IPS-20b (cell line): Measurements from ENCODE around the gene CEP112.
"Not testable (repeated sequence)": the region's sequence is repeated elsewhere in the genome, so short reads cannot be mapped to it uniquely, and the experiment has no call there.

Experiments used
- H3K27ac ChIP-seq: one replicate; pipeline ENCODE4 v1.5.1; 2013; ENCODE audit warnings: low read length
- H3K27me3 ChIP-seq: 2 replicates; pipeline ENCODE4 v1.6.1; 2013; ENCODE audit warnings: mild to moderate bottlenecking, low read length, inconsistent platforms; ENCODE audit not compliant: insufficient read depth
- H3K36me3 ChIP-seq: 2 replicates; pipeline ENCODE4 v1.6.1; 2013; ENCODE audit warnings: low read depth, mild to moderate bottlenecking, inconsistent platforms, low read length, moderate library complexity; ENCODE audit not compliant: insufficient read depth
- H3K4me1 ChIP-seq: 2 replicates; pipeline ENCODE4 v1.6.1; 2013; ENCODE audit warnings: mild to moderate bottlenecking, control low read depth, inconsistent platforms, low read length, moderate library complexity; ENCODE audit not compliant: insufficient read depth
- H3K4me3 ChIP-seq: 2 replicates; pipeline ENCODE4 v1.5.1; 2013; ENCODE audit warnings: mild to moderate bottlenecking, low read length, inconsistent platforms
- H3K9ac ChIP-seq: 2 replicates; pipeline ENCODE4 v1.6.1; 2013; ENCODE audit warnings: low read depth, mild to moderate bottlenecking, inconsistent platforms, low read length, moderate library complexity
- H3K9me3 ChIP-seq: 2 replicates; pipeline ENCODE4 v1.6.1; 2013; ENCODE audit warnings: mild to moderate bottlenecking, low read depth, low read length, inconsistent platforms; ENCODE audit not compliant: insufficient read depth

Gene CEP112

DNA sequence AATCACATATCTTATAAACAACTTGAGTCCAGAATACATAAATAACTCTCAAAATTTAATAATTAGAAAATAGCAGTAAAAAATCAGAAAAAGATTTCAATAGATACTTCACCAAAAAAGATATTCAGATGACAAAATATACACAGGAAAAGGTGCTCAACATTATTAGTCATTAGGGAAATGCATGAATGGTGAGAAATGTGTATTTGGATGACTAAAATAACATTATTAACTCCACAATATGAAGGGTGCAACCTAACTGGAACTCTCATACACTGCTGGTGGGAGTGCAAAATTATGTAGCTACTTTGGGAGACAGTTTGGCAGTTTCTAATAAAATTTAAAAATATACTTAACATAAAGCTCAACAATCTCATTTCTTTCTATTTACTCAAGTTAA is 368.2 kb downstream of the CEP112 start:
- no peaks in the 10 kb centered on the region for H3K36me3 ChIP-seq
- H3K27ac ChIP-seq: no peak overlapping the region
- H3K9me3 ChIP-seq: no peaks in the 10 kb centered on the region
- H3K4me1 ChIP-seq: no peaks in the 10 kb centered on the region
- no peak overlapping the region for H3K9ac ChIP-seq
- H3K4me3 ChIP-seq: no peak overlapping the region
- no peaks in the 10 kb centered on the region for H3K27me3 ChIP-seq

DNA sequence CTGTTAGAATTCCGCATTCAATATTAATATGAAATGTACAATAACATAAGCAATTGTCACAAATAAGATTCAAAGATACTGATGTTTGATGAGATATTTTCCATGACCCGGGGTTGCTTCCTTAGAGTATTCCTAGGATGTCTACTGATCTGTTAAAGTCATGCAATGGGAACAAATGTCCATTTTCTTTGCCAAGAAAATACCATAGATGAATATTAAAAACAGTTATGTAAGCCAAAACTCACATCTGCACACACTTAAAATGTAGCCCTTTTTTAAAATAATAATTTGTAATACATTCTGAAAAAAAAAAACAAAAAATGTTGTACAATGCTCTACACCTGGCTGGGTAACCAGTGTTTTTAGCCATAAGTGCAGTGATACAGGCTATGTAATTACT is 371.1 kb downstream of the CEP112 start:
- no peaks in the 10 kb centered on the region for H3K9me3 ChIP-seq
- no peak overlapping the region for H3K4me3 ChIP-seq
- no peak overlapping the region for H3K9ac ChIP-seq
- no peaks in the 10 kb centered on the region for H3K4me1 ChIP-seq
- no peaks in the 10 kb centered on the region for H3K27me3 ChIP-seq
- no peaks in the 10 kb centered on the region for H3K36me3 ChIP-seq
- H3K27ac ChIP-seq: no peak overlapping the region

DNA sequence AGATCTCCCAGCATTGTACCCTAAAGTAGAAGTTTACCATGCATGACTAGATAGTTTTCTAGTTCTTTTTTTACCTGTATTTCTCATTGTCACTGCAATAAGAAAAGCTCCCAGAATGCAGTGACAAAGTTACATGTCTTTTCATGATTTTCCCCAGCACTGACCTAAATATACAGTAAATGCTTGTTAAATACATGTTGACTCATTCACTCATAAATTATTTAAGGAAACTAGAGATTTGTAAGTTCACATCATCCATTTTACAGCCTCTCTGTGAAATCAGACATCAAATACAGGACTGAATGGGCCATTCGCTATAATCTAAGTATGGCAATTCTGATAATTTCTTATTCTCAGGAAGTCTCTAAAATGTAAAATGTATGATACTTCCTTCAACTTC is 371.6 kb downstream of the CEP112 start:
- H3K4me3 ChIP-seq: no peak overlapping the region
- no peaks in the 10 kb centered on the region for H3K27me3 ChIP-seq
- no peak overlapping the region for H3K27ac ChIP-seq
- no peaks in the 10 kb centered on the region for H3K4me1 ChIP-seq
- H3K36me3 ChIP-seq: no peaks in the 10 kb centered on the region
- no peak overlapping the region for H3K9ac ChIP-seq
- H3K9me3 ChIP-seq: no peaks in the 10 kb centered on the region

DNA sequence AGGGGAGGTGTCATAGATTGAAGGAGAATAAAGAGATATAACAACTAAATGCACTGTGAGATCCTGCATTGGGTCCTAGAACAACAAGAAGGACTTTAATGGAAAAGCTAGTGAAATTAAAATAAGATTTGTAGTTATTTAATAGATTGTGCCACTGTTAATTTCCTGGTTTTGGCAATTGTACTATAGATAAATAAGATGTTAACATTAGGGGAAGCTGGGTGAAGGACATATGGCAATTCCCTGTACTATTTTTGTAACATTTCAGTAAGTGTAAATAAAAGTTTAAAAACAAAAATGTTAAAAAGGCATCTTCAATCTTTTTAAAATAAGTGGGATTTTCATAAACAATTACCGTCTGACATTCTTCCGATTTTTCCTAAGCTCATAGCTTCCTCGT is 372.1 kb downstream of the CEP112 start:
- Histone ChIP-seq H3K4me1 (no peaks in the 10 kb centered on the region), H3K9ac (no peak overlapping the region), H3K4me3 (no peak overlapping the region), H3K9me3 (no peaks in the 10 kb centered on the region), H3K36me3 (no peaks in the 10 kb centered on the region), H3K27me3 (no peaks in the 10 kb centered on the region), H3K27ac (no peak overlapping the region)

DNA sequence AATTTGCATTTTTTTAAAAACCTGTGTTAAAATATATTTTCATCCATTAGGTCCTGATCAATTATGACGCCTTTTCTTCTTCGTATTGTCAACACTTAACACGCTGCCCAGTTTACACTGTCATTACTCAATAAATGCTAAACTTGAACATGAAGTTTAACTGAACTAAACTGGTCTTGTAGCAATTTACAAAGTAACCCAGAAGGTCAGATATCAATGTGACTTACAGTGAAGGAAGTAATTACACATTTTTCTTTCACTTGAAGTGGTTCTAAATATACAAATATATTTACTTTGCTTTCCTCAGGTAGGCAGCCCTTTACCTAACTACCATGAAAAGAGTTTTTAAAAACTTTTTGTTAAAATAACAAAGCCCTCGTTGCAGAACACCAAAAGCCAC is 374.0 kb downstream of the CEP112 start:
- no peak overlapping the region for H3K27ac ChIP-seq
- H3K9me3 ChIP-seq: no peaks in the 10 kb centered on the region
- no peak overlapping the region for H3K9ac ChIP-seq
- H3K36me3 ChIP-seq: no peaks in the 10 kb centered on the region
- H3K4me3 ChIP-seq: no peak overlapping the region
- H3K27me3 ChIP-seq: no peaks in the 10 kb centered on the region
- H3K4me1 ChIP-seq: no peaks in the 10 kb centered on the region

DNA sequence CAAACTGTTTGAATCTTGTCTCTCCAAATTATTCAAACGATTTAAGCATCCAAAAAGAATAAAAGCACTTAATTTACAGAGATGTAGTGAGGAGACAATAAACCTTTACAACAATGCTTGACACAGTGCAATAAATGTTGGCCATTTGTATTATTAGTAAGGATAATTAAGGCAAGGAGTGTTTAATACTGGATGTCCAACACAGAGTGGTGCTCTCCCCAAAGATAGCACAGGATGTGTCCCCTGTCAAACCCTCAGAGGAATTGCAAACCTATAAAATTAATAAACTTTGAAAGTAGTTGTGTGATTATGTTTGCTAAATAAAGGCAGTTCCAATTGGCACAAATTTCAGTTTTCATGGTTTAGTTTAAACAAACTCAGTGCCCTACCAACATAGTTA is 377.5 kb downstream of the CEP112 start:
- Histone ChIP-seq H3K4me3 (no peak overlapping the region), H3K4me1 (no peaks in the 10 kb centered on the region), H3K36me3 (no peaks in the 10 kb centered on the region), H3K9me3 (peaks cover 3% of the 10 kb centered on the region; the same call in 1 of the 2 replicates), H3K27me3 (no peaks in the 10 kb centered on the region), H3K9ac (no peak overlapping the region), H3K27ac (no peak overlapping the region)

DNA sequence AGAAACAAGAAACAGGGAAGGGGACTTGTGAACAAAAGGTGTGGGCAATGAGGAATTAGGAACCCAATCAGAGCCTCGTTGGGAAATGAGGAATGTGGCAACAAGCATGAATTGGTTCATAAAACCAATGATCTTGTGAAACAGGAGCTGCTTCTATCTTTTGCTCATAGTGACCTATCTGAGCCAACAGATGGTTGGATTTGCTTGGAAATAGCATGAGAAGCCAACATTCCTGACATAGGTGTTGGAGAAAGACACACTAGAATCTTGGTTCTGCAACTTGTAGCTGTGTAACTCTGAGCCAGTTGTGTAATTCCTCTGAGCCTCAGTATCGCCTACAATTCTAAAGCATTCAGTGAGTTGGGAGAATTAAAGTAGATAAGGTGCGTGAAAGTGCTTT is 378.6 kb downstream of the CEP112 start:
- Histone ChIP-seq H3K36me3 (no peaks in the 10 kb centered on the region), H3K27ac (no peak overlapping the region), H3K4me1 (no peaks in the 10 kb centered on the region), H3K27me3 (no peaks in the 10 kb centered on the region), H3K9ac (no peak overlapping the region), H3K4me3 (no peak overlapping the region), H3K9me3 (peaks cover 12% of the 10 kb centered on the region)

DNA sequence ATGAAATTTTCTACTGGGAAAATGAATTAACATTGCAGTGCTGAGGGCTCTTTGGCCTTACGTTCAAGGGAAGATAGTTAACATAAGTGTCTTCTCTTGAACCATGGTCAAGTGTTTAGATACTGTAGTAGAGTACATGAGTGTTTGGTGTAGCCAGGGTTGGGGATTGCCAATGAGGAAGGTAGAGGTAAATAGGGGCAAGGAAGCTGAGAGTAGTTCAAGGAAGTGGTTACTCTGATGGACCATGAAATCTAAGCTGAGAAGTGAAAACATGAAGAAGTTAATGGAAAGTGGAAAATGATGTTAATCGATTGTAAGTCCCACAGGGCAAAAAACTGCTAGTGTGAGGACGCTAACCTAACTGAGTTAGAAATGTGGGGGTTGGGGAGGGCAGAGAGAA is 380.9 kb downstream of the CEP112 start:
- Histone ChIP-seq H3K4me1 (no peaks in the 10 kb centered on the region), H3K27ac (no peak overlapping the region), H3K9me3 (peaks cover 33% of the 10 kb centered on the region), H3K27me3 (no peaks in the 10 kb centered on the region), H3K36me3 (no peaks in the 10 kb centered on the region), H3K4me3 (no peak overlapping the region), H3K9ac (no peak overlapping the region)

DNA sequence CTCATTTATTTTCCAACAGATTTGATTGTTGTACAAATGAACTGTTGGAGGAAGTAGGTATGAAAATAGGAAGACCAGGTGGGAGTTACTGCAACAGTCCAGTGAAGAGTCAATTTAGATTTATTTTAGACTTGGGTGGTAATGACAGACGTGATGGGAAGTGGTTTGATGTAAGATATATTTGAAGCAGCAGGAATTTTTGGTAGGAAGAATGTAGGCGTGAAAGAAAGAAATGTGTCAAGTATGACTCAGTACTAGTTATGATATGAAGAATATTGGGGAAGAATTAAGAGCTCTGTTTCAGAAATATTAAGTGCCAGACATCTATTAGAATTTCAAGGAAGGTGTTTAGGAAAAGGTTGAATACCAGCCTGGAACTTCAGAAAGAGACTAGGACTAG is 382.6 kb downstream of the CEP112 start:
- Histone ChIP-seq H3K4me1 (no peaks in the 10 kb centered on the region), H3K9me3 (peaks cover 33% of the 10 kb centered on the region), H3K27ac (no peak overlapping the region), H3K36me3 (no peaks in the 10 kb centered on the region), H3K4me3 (no peak overlapping the region), H3K9ac (no peak overlapping the region), H3K27me3 (no peaks in the 10 kb centered on the region)

DNA sequence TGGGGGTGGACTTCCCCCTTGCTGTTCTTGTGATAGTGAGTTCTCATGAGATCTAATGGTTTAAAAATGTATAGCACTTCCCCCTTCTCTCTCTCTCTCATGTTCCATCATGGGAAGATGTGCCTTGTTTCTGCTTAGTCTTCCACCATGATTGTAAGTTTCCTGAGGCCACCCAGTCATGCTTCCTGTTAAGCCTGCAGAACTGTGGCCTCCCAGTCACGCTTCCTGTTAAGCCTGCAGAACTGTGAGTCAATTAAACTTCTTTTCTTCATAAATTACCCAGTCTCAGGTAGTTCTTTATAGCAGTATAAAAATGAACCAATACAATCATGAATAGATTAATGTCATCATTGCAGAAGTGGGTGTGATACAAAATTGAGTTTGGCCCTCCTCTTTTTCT is 383.4 kb downstream of the CEP112 start:
- H3K4me1 ChIP-seq, H3K27me3 ChIP-seq, H3K36me3 ChIP-seq, H3K4me3 ChIP-seq, H3K9ac ChIP-seq, H3K27ac ChIP-seq: not testable (repeated sequence)
- peaks cover 33% of the 10 kb centered on the region for H3K9me3 ChIP-seq

DNA sequence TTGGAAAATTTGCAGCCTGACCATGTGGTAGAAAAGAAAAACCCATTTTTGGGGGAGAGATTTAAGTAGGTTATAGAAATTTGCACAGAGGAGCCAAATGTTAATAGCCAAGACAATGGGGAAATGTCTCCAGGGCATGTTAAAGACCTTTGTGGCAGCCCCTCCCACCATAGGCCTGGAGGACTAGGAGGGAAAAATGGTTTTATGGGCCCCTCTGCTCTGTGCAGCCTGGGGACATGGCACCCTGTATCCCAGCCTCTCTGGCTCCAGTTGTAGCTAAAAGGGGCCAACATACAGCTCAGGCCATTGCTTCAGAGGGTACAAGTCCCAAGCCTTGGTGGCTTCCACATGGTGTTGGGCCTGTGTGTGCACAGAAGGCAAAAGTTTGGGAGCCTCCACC is 384.6 kb downstream of the CEP112 start:
- H3K4me1 ChIP-seq: no peaks in the 10 kb centered on the region
- peaks cover 35% of the 10 kb centered on the region for H3K9me3 ChIP-seq
- H3K27ac ChIP-seq: no peak overlapping the region
- no peak overlapping the region for H3K9ac ChIP-seq
- H3K36me3 ChIP-seq: no peaks in the 10 kb centered on the region
- H3K4me3 ChIP-seq: no peak overlapping the region
- H3K27me3 ChIP-seq: no peaks in the 10 kb centered on the region

DNA sequence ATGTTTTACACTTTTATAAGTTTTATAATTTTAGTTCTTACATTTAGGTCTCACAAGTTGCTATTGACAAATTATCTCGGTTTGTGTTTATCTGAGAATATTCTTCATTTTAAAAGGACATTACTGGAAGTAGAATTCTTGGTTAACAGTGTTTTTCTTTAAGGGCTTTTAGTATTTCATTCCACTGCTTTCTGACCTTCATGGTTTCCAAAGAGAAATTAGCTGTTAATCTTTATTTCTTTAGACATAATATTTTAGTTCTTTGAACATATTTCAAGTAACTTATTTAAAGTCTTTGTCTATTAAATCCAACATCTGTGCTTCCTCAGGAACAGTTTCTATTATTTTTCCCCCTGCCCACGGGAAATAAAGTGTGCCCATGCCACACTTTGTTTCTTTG is 390.4 kb downstream of the CEP112 start:
- Histone ChIP-seq H3K9me3 (peaks cover 19% of the 10 kb centered on the region), H3K9ac (no peak overlapping the region), H3K4me3 (no peak overlapping the region), H3K4me1 (no peaks in the 10 kb centered on the region), H3K36me3 (no peaks in the 10 kb centered on the region), H3K27me3 (no peaks in the 10 kb centered on the region), H3K27ac (no peak overlapping the region)

DNA sequence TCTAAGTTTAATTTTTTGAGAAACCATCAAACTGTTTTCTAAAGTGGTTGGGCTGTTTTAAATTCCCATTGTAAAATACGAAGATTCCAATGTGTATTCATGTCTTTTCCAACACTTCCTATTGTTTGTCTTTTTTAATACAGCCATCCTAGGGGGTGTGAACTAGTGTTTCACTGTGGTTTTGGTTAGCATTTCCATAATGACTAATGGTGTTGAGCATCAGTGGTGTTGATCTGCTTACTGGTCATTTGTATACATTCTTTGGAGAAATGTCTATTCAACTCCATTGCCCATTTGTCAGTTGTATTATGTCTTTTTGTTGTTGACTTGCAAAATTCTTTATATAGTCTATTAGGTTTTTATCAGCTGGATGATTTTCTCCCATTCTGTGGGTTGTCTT is 391.3 kb downstream of the CEP112 start:
- Histone ChIP-seq H3K4me1 (no peaks in the 10 kb centered on the region), H3K36me3 (no peaks in the 10 kb centered on the region), H3K9me3 (peaks cover 16% of the 10 kb centered on the region), H3K27me3 (no peaks in the 10 kb centered on the region), H3K4me3 (no peak overlapping the region), H3K9ac (no peak overlapping the region), H3K27ac (no peak overlapping the region)
